Peyer's patch (tissue), 4 donors: ENCODE results near the gene PLEKHB2.
"Not testable (repeated sequence)": the region's sequence is repeated elsewhere in the genome, so short reads cannot be mapped to it uniquely, and the experiment has no call there.

Source experiments
- POLR2A ChIP-seq, 2 donors: fragments of 450-650 bp; IDR thresholded peaks; one replicate each; pipeline ENCODE4 v1.5.1; 2017; ENCODE audit warnings: antibody characterized with exemption in 2 of 2, mild to moderate bottlenecking in 2 of 2, moderate library complexity in 2 of 2
- TF ChIP-seq, protein P1 (sequence below), 6 experiments: fragments of 450-650 bp in 4 of 6; fragments of 200-600 bp in 2 of 6; sonication (generic) in 1 of 6; IDR thresholded peaks; one replicate each; pipeline ENCODE4 v1.5.1; 2017 to 2019; ENCODE audit warnings: antibody characterized with exemption in 6 of 6, mild to moderate bottlenecking in 3 of 6, moderate library complexity in 1 of 6

DNA sequence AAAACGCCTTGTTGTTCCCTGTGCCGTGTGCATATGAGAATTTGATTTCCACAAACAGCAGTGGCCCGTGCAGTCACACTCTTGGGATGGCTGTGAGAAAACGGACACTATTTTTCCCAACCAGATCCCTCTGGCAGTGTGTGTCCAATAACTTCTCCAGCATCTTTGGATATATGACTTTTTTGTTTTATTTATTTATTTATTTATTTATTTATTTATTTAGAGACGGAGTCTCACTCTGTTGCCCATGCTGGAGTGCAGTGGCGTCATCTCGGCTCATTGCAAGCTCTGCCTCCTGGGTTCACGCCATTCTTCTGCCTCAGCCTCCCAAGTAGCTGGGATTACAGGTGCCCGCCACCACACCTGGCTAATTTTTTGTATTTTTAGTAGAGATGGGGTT, 45.0 kb downstream of the PLEKHB2 start:
- TF ChIP-seq, protein P1, sequence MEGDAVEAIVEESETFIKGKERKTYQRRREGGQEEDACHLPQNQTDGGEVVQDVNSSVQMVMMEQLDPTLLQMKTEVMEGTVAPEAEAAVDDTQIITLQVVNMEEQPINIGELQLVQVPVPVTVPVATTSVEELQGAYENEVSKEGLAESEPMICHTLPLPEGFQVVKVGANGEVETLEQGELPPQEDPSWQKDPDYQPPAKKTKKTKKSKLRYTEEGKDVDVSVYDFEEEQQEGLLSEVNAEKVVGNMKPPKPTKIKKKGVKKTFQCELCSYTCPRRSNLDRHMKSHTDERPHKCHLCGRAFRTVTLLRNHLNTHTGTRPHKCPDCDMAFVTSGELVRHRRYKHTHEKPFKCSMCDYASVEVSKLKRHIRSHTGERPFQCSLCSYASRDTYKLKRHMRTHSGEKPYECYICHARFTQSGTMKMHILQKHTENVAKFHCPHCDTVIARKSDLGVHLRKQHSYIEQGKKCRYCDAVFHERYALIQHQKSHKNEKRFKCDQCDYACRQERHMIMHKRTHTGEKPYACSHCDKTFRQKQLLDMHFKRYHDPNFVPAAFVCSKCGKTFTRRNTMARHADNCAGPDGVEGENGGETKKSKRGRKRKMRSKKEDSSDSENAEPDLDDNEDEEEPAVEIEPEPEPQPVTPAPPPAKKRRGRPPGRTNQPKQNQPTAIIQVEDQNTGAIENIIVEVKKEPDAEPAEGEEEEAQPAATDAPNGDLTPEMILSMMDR (IDR thresholded peaks at IDR 0.05): not testable (repeated sequence)
- TF ChIP-seq POLR2A (IDR thresholded peaks at IDR 0.05): not testable (repeated sequence)
